ENCODE results near the gene KMT2C.

DNA sequence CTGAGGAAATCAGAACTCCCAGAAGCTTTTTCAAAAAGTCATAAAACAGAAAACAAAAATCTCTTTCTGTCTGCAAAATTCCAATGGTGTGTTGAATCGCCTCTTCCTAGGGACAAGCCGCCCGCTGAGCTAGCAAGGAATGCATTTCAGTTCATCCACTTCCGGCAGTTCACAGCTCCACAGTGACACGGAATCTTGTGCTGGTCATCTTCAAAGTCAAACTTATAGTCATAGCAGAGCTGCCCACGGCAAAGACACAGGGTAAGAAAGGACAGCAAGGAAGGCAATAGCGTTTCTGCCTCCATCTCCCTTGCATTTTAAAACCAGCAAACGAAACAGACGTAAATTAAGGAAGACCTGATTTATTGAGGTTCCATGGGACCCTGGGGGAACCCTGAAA, 299.1 kb downstream of the KMT2C start:
- TF ChIP-seq, protein P1, sequence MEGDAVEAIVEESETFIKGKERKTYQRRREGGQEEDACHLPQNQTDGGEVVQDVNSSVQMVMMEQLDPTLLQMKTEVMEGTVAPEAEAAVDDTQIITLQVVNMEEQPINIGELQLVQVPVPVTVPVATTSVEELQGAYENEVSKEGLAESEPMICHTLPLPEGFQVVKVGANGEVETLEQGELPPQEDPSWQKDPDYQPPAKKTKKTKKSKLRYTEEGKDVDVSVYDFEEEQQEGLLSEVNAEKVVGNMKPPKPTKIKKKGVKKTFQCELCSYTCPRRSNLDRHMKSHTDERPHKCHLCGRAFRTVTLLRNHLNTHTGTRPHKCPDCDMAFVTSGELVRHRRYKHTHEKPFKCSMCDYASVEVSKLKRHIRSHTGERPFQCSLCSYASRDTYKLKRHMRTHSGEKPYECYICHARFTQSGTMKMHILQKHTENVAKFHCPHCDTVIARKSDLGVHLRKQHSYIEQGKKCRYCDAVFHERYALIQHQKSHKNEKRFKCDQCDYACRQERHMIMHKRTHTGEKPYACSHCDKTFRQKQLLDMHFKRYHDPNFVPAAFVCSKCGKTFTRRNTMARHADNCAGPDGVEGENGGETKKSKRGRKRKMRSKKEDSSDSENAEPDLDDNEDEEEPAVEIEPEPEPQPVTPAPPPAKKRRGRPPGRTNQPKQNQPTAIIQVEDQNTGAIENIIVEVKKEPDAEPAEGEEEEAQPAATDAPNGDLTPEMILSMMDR (conservative IDR thresholded peaks at IDR 0.05), result no peak
- no peak for TF ChIP-seq EZH2 (IDR thresholded peaks at IDR 0.05; ENCODE audit: low read depth)
